GM21423 (cell line): ENCODE results near the gene FAM120C.

Source experiments
- ATAC-seq: cut with Tn5 transposase; IDR thresholded peaks from one replicate; pipeline ENCODE4 v1.9.1; 2021; ENCODE audit warnings: mild to moderate bottlenecking, moderate library complexity; ENCODE audit not compliant: unreplicated experiment

Gene FAM120C

GRCh38 chrX:54042609-54043021 is 140.4 kb downstream of the FAM120C start:
- no peak for ATAC-seq

- no peak for ATAC-seq
Measured at GRCh38 chrX:54030329-54030728, 152.7 kb downstream of the FAM120C start.

GRCh38 chrX:54029529-54030143 is 153.4 kb downstream of the FAM120C start:
- no peak for ATAC-seq

- no peak for ATAC-seq
Measured at GRCh38 chrX:54024350-54024749, 158.7 kb downstream of the FAM120C start.
